ENCODE results near the gene TRPV3.

GRCh38 chr17:3545151-3545550 is 12.5 kb downstream of the TRPV3 start:
- no peak for TF ChIP-seq CTCF (IDR thresholded peaks at IDR 0.05)
- TF ChIP-seq ESRRA (CRISPR knock-in tag; IDR thresholded peaks at IDR 0.05; ENCODE audit: borderline replicate concordance) = no peak
- TF ChIP-seq TEAD4 (CRISPR knock-in tag; IDR thresholded peaks at IDR 0.05) = no peak
- TF ChIP-seq JAZF1 (CRISPR knock-in tag; IDR thresholded peaks at IDR 0.05) = no peak
- no peak for TF ChIP-seq USF1 (CRISPR knock-in tag; IDR thresholded peaks at IDR 0.05)
- TF ChIP-seq RELA (CRISPR knock-in tag; IDR thresholded peaks at IDR 0.05; ENCODE audit: borderline replicate concordance) = no peak
- no peak for TF ChIP-seq ZNF232 (CRISPR knock-in tag; IDR thresholded peaks at IDR 0.05)
- TF ChIP-seq NR2C2 (CRISPR knock-in tag; IDR thresholded peaks at IDR 0.05) = no peak
